H1 (cell line): Measurements from ENCODE around the gene SLC17A1. TPM values are rescaled to one million over a fixed set of nuclear protein-coding genes. Genes with fewer than 3 reads are reported as not detected.

Source experiments
- CTCF ChIA-PET: fragments of 300-600 bp; sonication (Branson Sonifier 250); formaldehyde crosslinking; loops from one replicate; lab custom pipeline; 2021; ENCODE audit not compliant: partially characterized antibody; lab: Charles Lee
- POLR2A ChIA-PET: fragments of 300-600 bp; sonication (Branson Sonifier 250); formaldehyde crosslinking; loops from one replicate; lab custom pipeline; 2021; ENCODE audit warnings: inconsistent platforms; ENCODE audit not compliant: partially characterized antibody; lab: Charles Lee
- DNase-seq, 2 experiments: peaks; one replicate each; pipeline versions ENCODE4 v3.0.0 to v3.0.0-alpha.2; 2010 to 2022; ENCODE audit warnings: low spot score in 2 of 2, low read depth in 1 of 2, mixed read lengths in 1 of 2
- FAIRE-seq: peaks from 2 replicates; lab custom pipeline; 2011; peaks lifted over from hg19 to GRCh38; lab: Jason Lieb, UNC
- H2AFZ ChIP-seq: 2 replicates; pipeline ENCODE4 v1.8.1; 2012; ENCODE audit warnings: low read length, inconsistent platforms
- H2AK5ac ChIP-seq: 2 replicates; pipeline ENCODE4 v1.6.1; 2013; ENCODE audit warnings: low read depth, low read length
- H2BK120ac ChIP-seq: replicated peaks from 2 replicates; pipeline ENCODE3; 2013; ENCODE audit warnings: low read depth, low read length, inconsistent platforms
- H2BK12ac ChIP-seq: 2 replicates; pipeline ENCODE4 v1.6.1; 2013; ENCODE audit warnings: low read depth, low read length
- H2BK15ac ChIP-seq: 2 replicates; pipeline ENCODE4 v1.6.1; 2013; ENCODE audit warnings: low read length
- H2BK20ac ChIP-seq: 2 replicates; pipeline ENCODE4 v1.6.1; 2013; ENCODE audit warnings: low read length
- H2BK5ac ChIP-seq: 2 replicates; pipeline ENCODE4 v1.6.1; 2013; ENCODE audit warnings: low read depth, low read length
- H3K14ac ChIP-seq: 2 replicates; pipeline ENCODE4 v1.6.1; 2013; ENCODE audit warnings: inconsistent platforms; ENCODE audit not compliant: insufficient read length
- H3K18ac ChIP-seq: 2 replicates; pipeline ENCODE4 v1.6.1; 2013; ENCODE audit warnings: low read length; ENCODE audit errors: extremely low read depth
- H3K23ac ChIP-seq: 2 replicates; pipeline ENCODE4 v1.6.1; 2013; ENCODE audit warnings: inconsistent platforms; ENCODE audit not compliant: insufficient read length
- H3K23me2 ChIP-seq: 2 replicates; pipeline ENCODE4 v1.6.1; 2013; ENCODE audit warnings: low read depth, low read length
- H3K27ac ChIP-seq: 2 replicates; pipeline ENCODE4 v1.6.1; 2011; ENCODE audit warnings: low read depth, low read length, inconsistent platforms
- H3K27me3 ChIP-seq, 4 experiments: replicated peaks in 1 of 4; 1 replicate in 1 of 4; 2 replicates in 3 of 4; pipeline versions ENCODE4 v1.6.1 to v1.8.1; 2011 to 2013; ENCODE audit warnings: low read length in 3 of 4, mild to moderate bottlenecking in 3 of 4, inconsistent platforms in 2 of 4, mixed read lengths in 2 of 4, moderate library complexity in 1 of 4; ENCODE audit not compliant: control insufficient read depth in 3 of 4, insufficient read depth in 3 of 4; ENCODE audit errors: extremely low read depth in 1 of 4
- H3K36me3 ChIP-seq, 4 experiments: 2 replicates each; pipeline versions ENCODE4 v1.6.1 to v1.8.1; 2011 to 2013; ENCODE audit warnings: mild to moderate bottlenecking in 4 of 4, low read length in 3 of 4, moderate library complexity in 2 of 4, control low read depth in 1 of 4, inconsistent platforms in 1 of 4; ENCODE audit not compliant: insufficient read depth in 4 of 4, control insufficient read depth in 2 of 4
- H3K4ac ChIP-seq: replicated peaks from 2 replicates; pipeline ENCODE3; 2013; ENCODE audit warnings: low read length, low read depth, mixed read lengths, inconsistent platforms; ENCODE audit not compliant: insufficient read length
- H3K4me1 ChIP-seq, 4 experiments: replicated peaks in 1 of 4; 1 replicate in 1 of 4; 2 replicates in 3 of 4; pipeline versions ENCODE4 v1.6.1 to v1.8.1; 2011 to 2013; ENCODE audit warnings: low read length in 3 of 4, inconsistent platforms in 2 of 4, mixed read lengths in 1 of 4; ENCODE audit not compliant: insufficient read depth in 4 of 4, control insufficient read depth in 3 of 4
- H3K4me2 ChIP-seq, 2 experiments: 2 replicates each; pipeline versions ENCODE4 v1.6.1 to v1.8.1; 2011 to 2013; ENCODE audit warnings: low read depth in 2 of 2, low read length in 2 of 2, control low read depth in 1 of 2, inconsistent platforms in 1 of 2, mild to moderate bottlenecking in 1 of 2; ENCODE audit not compliant: insufficient read depth in 1 of 2
- H3K4me3 ChIP-seq, 4 experiments: fragments of 200-600, 300-600 bp in 1 of 4; sonication (generic), shearing (Covaris generic), sonication (Bioruptor Twin) in 1 of 4; 2 replicates each; pipeline versions ENCODE4 v1.5.1 to v1.8.1; 2011 to 2016; ENCODE audit warnings: low read length in 4 of 4, low read depth in 3 of 4, control low read depth in 2 of 4, inconsistent platforms in 2 of 4, mild to moderate bottlenecking in 2 of 4, mixed read lengths in 1 of 4, moderate library complexity in 1 of 4; ENCODE audit not compliant: insufficient read depth in 2 of 4; ENCODE audit errors: extremely low read depth in 1 of 4
- H3K56ac ChIP-seq: replicated peaks from 2 replicates; pipeline ENCODE3; 2013; ENCODE audit warnings: low read depth, mild to moderate bottlenecking, mixed read lengths, low read length, inconsistent platforms; ENCODE audit not compliant: insufficient read length
- H3K79me1 ChIP-seq: 2 replicates; pipeline ENCODE4 v1.6.1; 2013; ENCODE audit warnings: low read depth, low read length, control low read depth
- H3K79me2 ChIP-seq, 2 experiments: 2 replicates each; pipeline versions ENCODE4 v1.6.1 to v1.8.1; 2012 to 2013; ENCODE audit warnings: low read length in 2 of 2, mild to moderate bottlenecking in 2 of 2, inconsistent platforms in 1 of 2; ENCODE audit not compliant: insufficient read depth in 2 of 2, control insufficient read depth in 1 of 2
- H3K9ac ChIP-seq, 4 experiments: replicated peaks in 1 of 4; 1 replicate in 1 of 4; 2 replicates in 3 of 4; pipeline versions ENCODE4 v1.6.1 to v1.8.1; 2011 to 2013; ENCODE audit warnings: low read depth in 3 of 4, low read length in 3 of 4, control low read depth in 2 of 4, mild to moderate bottlenecking in 2 of 4, moderate library complexity in 2 of 4, inconsistent platforms in 1 of 4; ENCODE audit errors: extremely low read depth in 1 of 4
- H3K9me3 ChIP-seq, 2 experiments: 2 replicates each; pipeline versions ENCODE4 v1.6.1 to v1.8.1; 2012 to 2013; ENCODE audit warnings: mild to moderate bottlenecking in 2 of 2, moderate library complexity in 2 of 2, control low read depth in 1 of 2, inconsistent platforms in 1 of 2, low read depth in 1 of 2, low read length in 1 of 2, mixed read lengths in 1 of 2; ENCODE audit not compliant: insufficient read depth in 2 of 2
- H4K20me1 ChIP-seq, 2 experiments: replicated peaks in 1 of 2; 2 replicates each; pipeline versions ENCODE3 to v1.8.1; 2011 to 2013; ENCODE audit warnings: inconsistent platforms in 2 of 2, low read length in 2 of 2, mild to moderate bottlenecking in 1 of 2; ENCODE audit not compliant: insufficient read depth in 2 of 2, control insufficient read depth in 1 of 2
- H4K5ac ChIP-seq: 2 replicates; pipeline ENCODE4 v1.6.1; 2013; ENCODE audit warnings: low read length, low read depth, mixed read lengths, inconsistent platforms; ENCODE audit not compliant: insufficient read length
- H4K8ac ChIP-seq: 2 replicates; pipeline ENCODE4 v1.8.0; 2013; ENCODE audit warnings: mild to moderate bottlenecking, moderate library complexity, low read length, inconsistent platforms; ENCODE audit not compliant: insufficient read depth; ENCODE audit errors: extremely low read depth
- H4K91ac ChIP-seq: replicated peaks from 2 replicates; pipeline ENCODE3; 2013; ENCODE audit warnings: low read length, mixed read lengths, inconsistent platforms; ENCODE audit not compliant: insufficient read length
- BRCA1 ChIP-seq: IDR thresholded peaks from 2 replicates; pipeline ENCODE4 v1.6.1; 2012; ENCODE audit warnings: low read depth, low read length, improper control_type of control experiment
- JUN ChIP-seq: IDR thresholded peaks from 2 replicates; pipeline ENCODE4 v1.6.1; 2011; ENCODE audit warnings: low read depth, mild to moderate bottlenecking, improper control_type of control experiment, low read length
- KDM4A ChIP-seq: IDR thresholded peaks from one replicate; pipeline ENCODE4 v1.7.1; 2012; ENCODE audit warnings: low read depth, mild to moderate bottlenecking, moderate library complexity, low read length, inconsistent platforms; ENCODE audit not compliant: severe bottlenecking
- POLR2AphosphoS5 ChIP-seq: IDR thresholded peaks from 2 replicates; pipeline ENCODE4 v1.6.1; 2011; ENCODE audit warnings: low read depth, low read length
- WGBS, 2 experiments: shearing (Covaris generic) in 1 of 2; methylation state at CpG; one replicate each; pipeline versions ENCODE4 v1.1.6 to v1.1.7; 2013 to 2015; ENCODE audit warnings: low lambda C conversion rate in 2 of 2, mixed read lengths in 2 of 2, inconsistent platforms in 1 of 2, low coverage in 1 of 2, missing lambda C conversion rate in 1 of 2; ENCODE audit not compliant: insufficient replicate concordance in 2 of 2, insufficient coverage in 1 of 2, insufficient read length in 1 of 2; ENCODE audit errors: extremely low coverage in 1 of 2, missing lambda C conversion rate in 1 of 2; 5-methylcytosine and 5-hydroxymethylcytosine counted together
- polyA plus RNA-seq, 7 experiments: library from polyadenylated mRNA; depleted of rRNA in 3 of 7; stranded (reverse) in 5 of 7; unstranded in 2 of 7; fragments of >200 nt in 5 of 7; fragments of 200-250 nt in 2 of 7; gene quantifications; 1 replicate in 5 of 7; 2 replicates in 1 of 7; 4 replicates in 1 of 7; pipeline versions ENCODE4 v1.2.1 to v1.2.3, GENCODE V29; 2011 to 2013; ENCODE audit warnings: missing spikeins in 2 of 7, mixed read lengths in 2 of 7
- total RNA-seq: library from RNA; stranded (reverse); fragmentation: NEBNext Ultra II Directional; extraction: Animal tissue kit (Norgen Biotek cat#: 25700); gene quantifications from 2 replicates; pipeline ENCODE4 v1.2.1, GENCODE V29; 2021
- TF ChIP-seq, protein P1 (sequence below), 3 experiments: IDR thresholded peaks; 1 replicate in 2 of 3; 2 replicates in 1 of 3; pipeline versions ENCODE4 v1.5.1 to v1.6.1; 2011; ENCODE audit warnings: low read length in 3 of 3, mild to moderate bottlenecking in 3 of 3, inconsistent platforms in 2 of 3, low read depth in 1 of 3, moderate library complexity in 1 of 3; ENCODE audit not compliant: insufficient read depth in 1 of 3; ENCODE audit errors: control extremely low read depth in 1 of 3

SLC17A1 gene
- total and polyA plus RNA-seq, 2 of the 8 experiments (the other 6 are each of a cell fraction or from before 2014, with no cell fraction given), result not detected

DNA sequence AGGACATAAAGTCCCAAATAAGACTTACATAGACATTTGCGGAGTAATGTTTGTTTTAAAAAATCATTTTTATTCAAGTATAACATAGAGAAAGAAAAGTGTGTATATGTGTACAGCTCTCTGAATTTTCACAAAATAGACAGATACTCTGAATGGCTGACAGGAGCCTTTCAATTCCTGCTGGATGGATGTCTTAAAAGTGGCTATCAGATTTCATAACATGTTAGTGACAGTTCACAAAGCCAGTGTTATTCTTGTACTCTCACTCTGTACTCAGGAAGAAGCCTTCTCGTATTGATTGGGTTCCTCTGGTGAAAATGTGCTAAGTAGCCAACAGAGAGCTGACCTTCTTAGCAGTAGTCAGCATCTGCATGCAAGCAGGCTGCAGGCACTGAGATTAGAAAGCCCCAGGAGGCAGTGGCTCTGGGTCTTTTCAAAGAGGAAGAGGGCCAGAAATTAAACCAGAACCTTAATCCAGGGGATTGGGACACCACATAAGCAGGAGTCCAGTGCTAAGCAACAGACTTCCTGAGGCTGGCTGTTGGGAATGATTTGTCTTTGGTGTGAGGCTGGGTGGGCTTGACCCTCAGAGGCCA, 57.6 kb downstream of the SLC17A1 start:
- Histone ChIP-seq H3K23ac (no peak overlapping the region), H4K8ac (no peak overlapping the region), H3K79me2 (no peaks in the 10 kb centered on the region), H3K36me3 (no peaks in the 10 kb centered on the region), H2BK120ac (no peak overlapping the region), H3K23me2 (no peaks in the 10 kb centered on the region), H3K79me1 (no peaks in the 10 kb centered on the region), H3K27ac (no peak overlapping the region), H4K91ac (no peak overlapping the region), H2BK5ac (no peak overlapping the region), H2AFZ (0 out of 2 replicates have a peak overlapping the region, but pooled peaks have one; percentile 47), H2BK15ac (no peak overlapping the region), H3K27me3 (no peaks in the 10 kb centered on the region), H2BK12ac (no peak overlapping the region), H3K18ac (no peak overlapping the region), H4K5ac (no peak overlapping the region), H4K20me1 (no peaks in the 10 kb centered on the region), H3K4ac (no peak overlapping the region), H3K4me2 (no peak overlapping the region), H3K9ac (no peak overlapping the region), H3K4me3 (no peak overlapping the region), H3K14ac (no peak overlapping the region), H3K4me1 (no peaks in the 10 kb centered on the region), H2AK5ac (no peak overlapping the region), H3K9me3 (no peaks in the 10 kb centered on the region), H2BK20ac (no peak overlapping the region), H3K56ac (no peak overlapping the region)
- ChIA-PET POLR2A (no interaction called here), CTCF (interaction anchor here (0.9 kb wide), 1 partner anchor 14 kb away, joined by 6 read pairs; no protein-coding TSS in a partner anchor)
- DNase-seq (no peak), FAIRE-seq (no peak)
- whole genome bisulfite sequencing, 2 experiments, result 87% methylated on average over 2 of the region's 2 CpGs; no CpG with 5 or more reads in 1 of the 2 experiments
- TF ChIP-seq BRCA1 (no peak), KDM4A (no peak), JUN (no peak), POLR2AphosphoS5 (no peak)
- TF ChIP-seq, protein P1, sequence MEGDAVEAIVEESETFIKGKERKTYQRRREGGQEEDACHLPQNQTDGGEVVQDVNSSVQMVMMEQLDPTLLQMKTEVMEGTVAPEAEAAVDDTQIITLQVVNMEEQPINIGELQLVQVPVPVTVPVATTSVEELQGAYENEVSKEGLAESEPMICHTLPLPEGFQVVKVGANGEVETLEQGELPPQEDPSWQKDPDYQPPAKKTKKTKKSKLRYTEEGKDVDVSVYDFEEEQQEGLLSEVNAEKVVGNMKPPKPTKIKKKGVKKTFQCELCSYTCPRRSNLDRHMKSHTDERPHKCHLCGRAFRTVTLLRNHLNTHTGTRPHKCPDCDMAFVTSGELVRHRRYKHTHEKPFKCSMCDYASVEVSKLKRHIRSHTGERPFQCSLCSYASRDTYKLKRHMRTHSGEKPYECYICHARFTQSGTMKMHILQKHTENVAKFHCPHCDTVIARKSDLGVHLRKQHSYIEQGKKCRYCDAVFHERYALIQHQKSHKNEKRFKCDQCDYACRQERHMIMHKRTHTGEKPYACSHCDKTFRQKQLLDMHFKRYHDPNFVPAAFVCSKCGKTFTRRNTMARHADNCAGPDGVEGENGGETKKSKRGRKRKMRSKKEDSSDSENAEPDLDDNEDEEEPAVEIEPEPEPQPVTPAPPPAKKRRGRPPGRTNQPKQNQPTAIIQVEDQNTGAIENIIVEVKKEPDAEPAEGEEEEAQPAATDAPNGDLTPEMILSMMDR (IDR thresholded peaks at IDR 0.05; ENCODE audit: control extremely low read depth in 1 of 3, insufficient read depth in 1 of 3, low read depth in 1 of 3, low read length in 3 of 3), result no peak
